Measurements from ENCODE around the gene CD40.
"Not testable (repeated sequence)": the region's sequence is repeated elsewhere in the genome, so short reads cannot be mapped to it uniquely, and the experiment has no call there.

The CD40 gene

DNA sequence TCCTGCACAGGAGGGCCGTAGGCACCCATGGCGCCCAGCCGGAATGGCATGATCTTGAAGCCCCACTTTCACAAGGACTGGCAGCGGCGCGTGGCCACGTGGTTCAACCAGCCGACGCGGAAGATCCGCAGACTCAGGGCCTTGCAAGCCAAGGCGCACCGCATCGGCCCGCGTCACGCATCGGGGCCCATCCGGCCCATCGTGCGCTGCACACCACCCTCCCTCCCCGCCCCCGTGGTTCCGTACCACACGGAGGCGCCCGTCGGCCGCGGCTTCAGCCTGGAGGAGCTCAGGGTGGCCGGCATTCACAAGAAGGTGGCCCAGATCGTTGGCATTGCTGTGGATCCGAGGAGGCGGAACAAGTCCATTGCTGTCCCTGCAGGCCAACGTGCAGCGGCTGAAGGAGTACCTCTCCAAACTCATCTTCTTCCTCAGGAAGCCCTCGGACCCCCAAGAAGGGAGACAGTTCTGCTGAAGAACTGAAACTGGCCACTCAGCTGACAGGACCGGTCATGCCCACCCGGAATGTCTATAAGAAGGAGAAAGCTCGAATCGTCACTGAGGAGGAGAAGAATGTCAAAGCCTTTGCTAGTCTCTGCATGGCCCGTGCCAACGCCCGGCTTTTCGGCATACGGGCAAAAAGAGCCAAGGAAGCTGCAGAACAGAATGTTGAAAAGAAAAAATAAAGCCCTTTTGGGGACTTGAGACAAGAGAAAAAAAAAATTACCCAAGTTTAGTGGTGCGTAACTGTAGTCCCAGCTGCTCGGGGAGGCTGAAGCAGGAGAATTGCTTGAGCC lies 18.4 kb upstream of the CD40 start:
- DNase-seq (ENCODE audit: low spot score): no peak

DNA sequence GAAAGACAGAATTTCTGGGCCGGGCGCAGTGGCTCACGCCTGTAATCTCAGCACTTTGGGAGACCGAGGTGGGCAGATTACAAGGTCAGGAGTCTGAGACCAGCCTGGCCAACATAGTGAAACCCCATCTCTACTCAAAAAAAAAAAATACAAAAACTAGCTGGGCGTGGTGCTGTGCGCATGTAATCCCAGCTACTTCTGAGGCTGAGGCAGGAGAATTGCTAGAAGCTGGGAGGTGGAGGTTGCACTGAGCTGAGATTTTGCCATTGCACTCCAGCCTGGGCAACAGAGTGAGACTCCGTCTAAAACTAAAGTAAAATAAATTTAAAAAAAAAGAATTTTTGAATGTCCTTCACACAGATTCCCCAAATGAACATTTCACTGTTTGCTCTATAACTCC lies 17.7 kb upstream of the CD40 start:
- DNase-seq (ENCODE audit: low spot score): not testable (repeated sequence)

DNA sequence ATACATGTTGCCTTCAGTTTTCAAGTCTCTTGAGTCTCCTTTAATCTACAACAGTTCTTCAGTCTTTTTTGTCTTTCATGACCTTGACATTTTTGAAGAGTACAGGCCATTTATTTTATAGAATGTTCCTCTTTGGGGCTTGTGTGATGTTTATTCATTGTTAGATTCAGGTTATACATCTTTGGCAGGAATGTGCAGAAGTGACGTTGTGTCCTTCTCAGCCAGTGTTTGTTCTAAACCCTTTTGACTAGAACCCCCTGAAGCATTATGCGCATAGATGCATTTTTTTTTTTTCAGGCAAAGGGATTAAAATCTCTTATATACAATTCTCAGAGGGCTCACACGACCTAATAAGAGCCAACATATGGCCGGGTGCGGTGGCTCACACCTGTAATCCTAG lies 17.1 kb upstream of the CD40 start:
- no peak for DNase-seq (ENCODE audit: low spot score)

DNA sequence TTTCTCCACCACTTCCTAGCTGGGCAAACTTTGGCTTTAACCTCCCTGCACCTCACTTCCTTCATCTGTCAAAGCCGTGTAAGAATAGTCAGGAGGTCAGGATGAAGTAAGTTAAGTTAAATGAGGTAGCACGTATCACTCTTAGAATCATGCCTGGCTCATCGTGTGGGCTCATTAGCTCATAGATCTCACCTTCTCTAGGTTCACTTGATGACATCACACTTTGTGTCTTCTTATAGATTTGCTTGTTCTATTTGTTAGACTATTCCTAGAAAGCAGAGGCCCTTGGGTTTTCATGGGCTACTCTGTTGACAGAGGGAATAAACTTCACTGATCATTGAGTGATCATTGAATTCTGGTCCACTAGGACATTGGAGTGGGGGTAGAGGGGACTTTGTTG lies 16.2 kb upstream of the CD40 start:
- DNase-seq (ENCODE audit: low spot score): no peak

DNA sequence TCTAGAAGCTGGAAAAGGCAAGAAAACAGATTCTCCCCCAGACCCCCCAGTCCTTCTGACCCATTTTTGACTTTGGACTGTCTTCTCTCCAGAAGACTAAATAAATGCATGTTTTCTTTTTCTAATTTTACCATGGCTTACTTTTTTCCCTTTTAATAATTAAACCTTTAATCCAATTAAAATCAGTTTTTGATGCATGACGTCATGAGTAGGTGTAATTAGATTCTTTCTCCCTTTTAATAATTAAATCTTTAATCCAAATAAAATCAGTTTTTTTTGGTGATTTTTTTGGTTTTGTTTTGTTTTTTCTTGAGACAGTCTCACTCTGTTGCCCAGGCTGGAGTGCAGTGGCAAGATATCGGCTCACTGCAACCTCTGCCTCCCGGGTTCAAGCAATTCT lies 15.2 kb upstream of the CD40 start:
- no peak for DNase-seq (ENCODE audit: low spot score)

DNA sequence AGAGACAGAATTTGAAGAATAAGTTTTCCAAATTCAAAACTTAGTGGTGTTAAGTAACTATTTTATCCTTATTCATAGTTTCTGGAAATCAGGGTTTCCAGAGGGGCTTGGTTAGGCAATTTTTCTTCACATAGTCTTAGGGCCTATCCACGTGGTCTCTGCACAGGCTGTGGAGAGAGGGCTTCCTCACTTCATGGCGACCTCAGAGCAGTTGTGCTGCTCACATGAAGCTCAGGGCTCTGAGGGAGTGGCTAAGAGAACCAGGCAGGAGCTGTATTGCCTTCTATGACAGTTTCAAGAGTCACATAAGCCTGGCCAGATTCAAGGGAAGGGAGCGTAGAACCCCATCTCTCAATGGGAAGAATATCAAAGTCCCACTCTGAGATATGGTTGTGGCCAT lies 13.9 kb upstream of the CD40 start:
- DNase-seq (ENCODE audit: low spot score): no peak

DNA sequence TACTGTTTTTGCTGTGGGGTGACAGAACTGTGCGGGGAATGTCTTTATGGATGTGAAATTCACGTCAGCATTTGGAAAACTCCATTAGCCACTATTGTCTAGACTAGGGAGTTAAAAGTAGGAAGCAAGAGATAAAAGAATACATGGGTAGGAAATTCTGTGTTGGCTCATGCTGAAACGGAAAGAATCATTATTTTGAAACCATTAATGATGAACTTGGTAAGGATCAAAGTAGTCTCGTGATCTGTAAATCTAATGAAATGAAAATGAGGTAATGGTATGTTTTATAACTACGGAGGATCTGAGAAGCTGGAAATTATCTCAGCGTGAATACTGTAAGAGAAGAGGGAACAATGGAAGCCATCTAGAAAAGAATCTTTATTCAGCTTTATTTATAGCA lies 11.1 kb upstream of the CD40 start:
- no peak for DNase-seq (ENCODE audit: low spot score)

DNA sequence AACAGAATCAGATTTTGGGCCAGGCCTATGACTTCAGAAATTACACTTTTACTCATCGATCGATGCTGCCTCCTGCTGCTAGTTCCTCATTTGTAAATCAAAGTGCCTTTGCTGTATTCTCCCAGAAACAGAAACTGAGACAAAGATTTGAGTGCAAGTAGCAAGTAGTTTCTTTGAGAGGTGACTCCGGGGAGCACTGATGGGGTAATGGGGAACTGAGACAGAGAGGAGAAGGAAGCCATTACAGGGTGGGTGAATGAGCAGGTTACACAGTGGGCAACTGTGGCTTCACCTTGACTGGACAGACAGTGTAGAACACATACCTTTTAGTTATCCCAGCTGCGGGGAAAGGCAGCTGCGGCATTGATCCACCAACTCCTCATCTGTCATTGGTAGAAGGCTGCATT lies 9.7 kb upstream of the CD40 start:
- no peak for DNase-seq (ENCODE audit: low spot score)

DNA sequence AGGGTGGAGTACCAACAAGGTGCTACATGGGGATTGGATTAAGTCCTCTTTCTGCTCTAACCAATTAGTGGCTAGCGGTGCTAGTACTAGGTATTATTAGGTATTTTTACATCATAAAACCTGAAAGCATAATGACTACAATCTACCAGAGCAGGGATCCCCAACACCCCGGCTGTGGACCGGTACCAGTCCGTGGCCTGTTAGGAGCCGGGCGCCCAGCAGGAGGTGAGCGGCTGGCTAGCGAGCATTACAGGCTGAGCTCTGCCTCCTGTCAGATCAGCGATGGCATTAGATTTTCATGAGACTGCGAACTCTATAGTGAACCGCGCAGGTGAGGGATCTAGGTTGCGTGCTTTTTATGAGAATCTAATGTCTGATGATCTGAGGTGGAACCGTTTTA lies 9.1 kb upstream of the CD40 start:
- no peak for DNase-seq (ENCODE audit: low spot score)

DNA sequence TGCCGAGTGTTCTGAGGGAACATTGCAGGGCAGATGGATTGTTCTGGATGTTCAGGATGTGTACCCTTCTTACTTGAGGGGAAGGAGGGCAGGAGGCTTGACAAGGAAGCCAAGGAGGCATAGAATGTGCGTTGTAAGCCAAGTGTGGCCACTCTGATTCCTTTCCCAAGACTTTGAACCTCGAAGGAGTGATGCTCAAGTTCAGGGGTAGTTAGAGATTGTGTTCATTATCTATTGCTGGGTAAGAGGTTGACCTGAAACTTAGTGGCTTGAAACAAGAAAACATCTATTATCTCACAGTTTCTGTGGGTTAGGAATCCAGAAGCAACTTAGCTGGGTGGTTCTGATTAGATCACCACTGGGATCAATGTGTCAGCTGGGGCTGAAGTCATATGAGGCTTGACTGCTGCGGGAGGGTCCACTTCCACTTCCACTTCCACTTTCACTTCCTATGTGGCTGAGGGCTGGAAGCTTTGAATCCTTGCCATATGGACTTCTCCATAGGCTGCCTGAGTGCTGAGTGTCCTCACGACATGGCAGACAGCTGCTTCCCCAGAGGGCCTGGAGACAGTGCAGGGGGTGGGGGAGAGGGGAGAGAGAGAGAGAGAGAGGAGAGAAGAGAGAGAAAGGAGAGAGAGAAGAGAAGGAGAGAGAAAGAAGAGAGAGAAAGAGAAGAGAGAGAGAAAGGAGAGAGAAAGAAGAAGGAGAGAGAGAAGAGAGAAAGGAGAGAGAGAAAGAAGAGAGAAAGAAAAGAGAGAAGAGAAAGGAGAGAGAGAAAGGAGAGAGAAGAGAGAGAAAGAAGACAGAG lies 6.9 kb upstream of the CD40 start:
- no peak for DNase-seq (ENCODE audit: low spot score)

DNA sequence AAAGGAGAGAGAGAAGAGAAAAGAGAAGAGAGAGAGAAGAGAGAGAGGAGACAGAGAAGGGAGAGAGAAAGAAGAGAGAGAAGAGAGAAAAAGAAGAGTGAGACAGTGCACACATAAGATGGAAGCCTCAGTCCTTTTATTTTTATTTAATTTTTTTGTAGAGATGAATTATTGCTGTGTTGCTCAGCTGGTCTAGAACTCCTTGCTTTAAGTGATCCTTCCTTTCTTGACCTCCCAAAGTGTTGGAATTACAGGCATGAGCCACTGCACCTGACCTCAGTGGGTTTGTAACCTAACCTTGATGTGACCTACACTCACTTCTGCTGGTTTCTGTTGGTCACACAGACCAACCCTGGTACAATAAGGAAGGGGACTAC lies 6.3 kb upstream of the CD40 start:
- no peak for DNase-seq (ENCODE audit: low spot score)

DNA sequence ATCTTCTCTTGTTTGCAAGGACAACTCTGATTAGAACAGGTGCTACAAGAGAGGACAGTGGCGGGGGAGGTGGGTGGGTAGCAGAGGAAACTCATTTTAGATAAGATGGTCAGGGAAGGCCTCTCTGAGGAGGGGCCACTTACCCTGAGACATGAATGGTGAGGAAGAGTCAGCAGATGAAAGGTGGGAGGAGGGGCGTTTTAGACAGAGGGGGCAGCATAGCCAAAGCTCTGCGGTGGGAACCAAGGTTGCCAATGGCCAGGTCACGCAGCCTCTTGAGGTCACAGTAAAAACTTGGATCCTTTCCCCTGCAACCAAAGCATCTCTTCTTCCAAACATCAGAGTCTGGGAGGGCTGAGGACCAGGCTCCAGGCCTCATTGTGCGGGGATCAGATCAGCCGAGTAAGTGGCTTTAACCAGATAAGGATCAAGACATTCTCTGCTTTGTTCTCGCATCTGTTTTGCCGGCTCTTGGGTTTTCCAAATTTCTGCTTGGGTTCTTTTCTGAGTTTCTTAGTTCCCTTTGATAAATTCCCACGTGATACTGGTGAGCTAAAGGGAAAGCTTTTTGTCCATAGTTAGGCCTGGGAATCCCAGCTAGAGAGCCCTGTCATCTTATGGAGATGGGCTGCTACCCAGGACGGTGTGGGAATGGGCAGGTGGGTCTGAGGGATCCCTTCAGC lies 5.5 kb upstream of the CD40 start:
- DNase-seq (ENCODE audit: low spot score): no peak

DNA sequence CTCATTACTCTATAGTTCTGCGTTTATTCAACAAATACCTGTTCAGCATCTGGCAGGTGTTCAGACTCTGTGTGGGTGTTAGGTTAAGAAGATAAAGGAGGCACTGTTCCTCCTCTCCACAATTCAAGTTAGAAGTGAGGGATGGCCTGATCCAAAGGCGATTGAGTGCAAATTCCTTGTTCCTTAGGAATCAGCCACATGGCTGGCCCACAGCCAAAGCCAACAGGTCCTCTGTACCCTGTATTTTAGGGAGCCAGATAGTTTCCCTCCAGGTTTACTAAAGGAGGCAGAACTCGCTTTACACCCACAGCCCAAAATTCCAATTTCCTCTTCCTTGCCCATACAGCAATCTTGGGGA lies 5.0 kb upstream of the CD40 start:
- DNase-seq (ENCODE audit: low spot score): no peak

DNA sequence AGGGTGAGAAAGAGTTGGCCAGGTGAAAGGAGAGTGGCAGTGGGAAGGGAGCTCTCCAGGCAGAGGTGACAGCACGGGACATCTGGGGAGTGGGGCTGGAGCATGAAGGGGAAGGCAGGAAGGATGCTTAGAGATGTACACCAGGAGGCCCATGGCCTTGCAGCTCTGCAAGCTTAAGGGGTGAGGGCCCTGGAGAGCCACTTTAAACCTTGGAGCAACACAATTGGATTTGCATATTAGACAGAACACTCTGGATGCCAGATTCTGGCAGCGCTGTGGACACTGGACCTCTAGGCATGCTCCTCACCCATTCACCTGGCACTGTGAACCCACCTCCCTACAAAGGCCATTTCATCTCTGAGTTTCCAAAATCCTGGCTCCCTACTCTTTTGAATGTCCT lies 3.7 kb upstream of the CD40 start:
- no peak for DNase-seq (ENCODE audit: low spot score)

DNA sequence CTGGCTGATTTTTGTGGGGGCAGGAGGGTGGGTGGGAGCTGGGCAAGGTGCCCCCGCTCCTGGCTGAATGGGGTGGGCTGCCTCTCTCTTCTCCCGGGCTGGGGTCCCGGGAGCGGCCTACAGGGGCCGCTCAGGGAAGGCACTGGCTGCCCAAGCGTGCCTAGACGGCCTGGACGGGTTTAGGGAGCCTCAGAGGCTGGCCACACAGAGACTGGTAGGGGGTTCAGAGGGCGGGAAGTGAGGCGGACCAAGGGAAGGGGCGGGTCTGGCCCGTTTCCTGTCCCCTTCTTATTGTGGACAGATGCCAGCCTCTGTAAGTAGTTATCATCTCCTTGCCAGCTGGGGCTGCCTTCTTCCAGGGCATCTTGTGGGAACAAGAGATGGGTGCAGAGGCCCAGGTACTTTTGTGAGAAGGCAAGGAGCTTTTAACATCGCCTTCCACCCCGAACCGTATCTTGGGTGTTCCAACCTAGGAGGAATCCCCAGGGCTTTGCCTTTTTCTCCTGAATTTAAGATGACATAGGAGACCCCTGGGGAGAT lies 437 bp downstream of the CD40 start:
- DNase-seq (ENCODE audit: low spot score): no peak

DNA sequence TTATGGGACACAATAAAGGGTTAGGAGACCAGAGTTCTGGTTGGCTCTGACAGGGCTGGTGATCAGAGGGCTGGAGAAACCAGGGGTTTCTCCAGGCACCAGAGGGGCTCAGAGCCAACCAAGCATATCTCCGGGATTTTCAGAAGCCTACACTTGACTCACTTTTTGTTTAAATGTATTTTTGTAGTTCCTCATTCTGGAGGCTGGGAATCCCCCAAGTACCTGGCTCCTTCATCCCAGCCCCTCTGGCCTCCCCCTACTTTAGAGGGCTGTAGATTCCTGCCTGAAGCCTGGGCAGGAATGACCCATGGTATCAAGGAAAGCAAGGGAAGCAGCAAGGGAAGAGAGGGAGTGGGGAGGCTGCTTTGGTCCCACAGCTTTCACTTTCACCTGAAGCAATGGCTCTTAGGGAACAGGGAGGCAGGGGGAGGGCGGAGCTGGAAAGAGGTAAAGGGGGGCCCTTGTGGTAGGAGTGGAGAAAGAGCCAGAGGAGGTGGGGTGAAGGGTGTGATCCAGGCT lies 973 bp downstream of the CD40 start:
- no peak for DNase-seq (ENCODE audit: low spot score)

DNA sequence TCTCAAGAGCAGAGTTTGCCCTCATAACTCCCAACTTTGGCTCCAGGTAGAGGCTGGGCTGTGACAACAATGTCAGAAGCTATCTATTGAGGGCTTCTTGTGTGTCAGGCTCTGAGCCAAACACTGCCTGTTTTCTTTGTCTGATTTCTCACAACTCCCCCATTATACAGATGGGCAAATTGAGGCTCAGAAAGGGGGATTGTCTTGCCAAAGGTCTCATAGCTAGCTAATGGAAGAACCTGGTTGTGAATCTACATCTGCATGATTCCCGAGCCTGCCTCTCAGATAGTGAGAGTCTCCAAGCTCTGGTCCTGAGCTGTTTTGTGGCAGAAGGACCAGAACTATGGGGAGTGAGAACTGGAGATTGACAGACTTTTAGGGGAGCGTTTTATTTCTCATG lies 1.4 kb downstream of the CD40 start:
- no peak for DNase-seq (ENCODE audit: low spot score)

DNA sequence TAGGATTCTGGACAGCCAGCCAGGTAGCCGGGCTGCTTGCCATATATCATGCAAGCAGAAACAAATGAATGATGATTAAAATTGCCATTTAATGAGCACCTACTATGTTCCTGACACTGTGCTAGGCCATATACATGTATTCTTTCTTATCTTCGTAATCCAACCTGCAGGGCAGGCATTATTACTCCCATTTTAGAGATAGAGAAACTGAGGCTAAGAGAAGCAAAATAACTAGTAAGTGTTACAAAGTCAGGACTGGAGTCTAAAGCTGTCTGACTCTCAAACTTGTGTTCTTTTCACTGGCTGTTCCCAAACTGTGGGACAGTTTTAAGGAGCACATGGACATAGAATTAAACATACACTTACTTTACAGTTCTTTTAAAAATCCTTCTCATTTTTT lies 2.0 kb downstream of the CD40 start:
- DNase-seq (ENCODE audit: low spot score): no peak

DNA sequence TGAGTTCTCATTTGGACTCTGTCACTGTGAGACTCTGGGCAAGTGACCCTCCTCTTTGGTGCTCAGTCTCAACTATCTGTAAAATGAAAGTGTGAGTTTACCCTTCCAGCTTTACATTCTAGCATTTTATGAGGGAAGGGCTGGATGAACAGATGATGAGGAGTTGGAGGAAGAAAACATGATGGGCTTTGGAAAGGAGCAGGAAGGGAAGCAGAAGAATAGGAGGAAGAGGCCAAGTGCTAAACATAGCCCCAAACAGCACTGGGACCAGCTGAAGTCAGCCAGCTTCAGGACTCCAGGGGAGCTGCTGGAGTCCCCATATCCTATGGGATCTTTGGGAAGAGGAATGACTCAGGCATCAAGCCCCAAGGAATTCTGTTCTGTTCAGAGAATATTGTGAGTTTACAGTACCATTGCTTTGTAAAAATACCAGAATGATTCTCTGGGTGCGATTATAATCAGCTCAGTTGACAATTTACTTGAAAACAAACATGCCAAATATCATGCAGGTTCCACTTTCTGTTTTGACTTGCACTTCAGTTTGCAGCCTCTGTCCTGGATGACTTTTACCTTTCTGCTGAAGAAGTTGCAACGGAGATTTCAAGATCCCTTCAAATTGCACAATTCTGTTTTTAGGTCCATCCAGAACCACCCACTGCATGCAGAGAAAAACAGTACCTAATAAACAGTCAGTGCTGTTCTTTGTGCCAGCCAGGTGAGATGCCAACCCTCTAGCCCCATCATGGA lies 3.2 kb downstream of the CD40 start:
- DNase-seq (ENCODE audit: low spot score): no peak

DNA sequence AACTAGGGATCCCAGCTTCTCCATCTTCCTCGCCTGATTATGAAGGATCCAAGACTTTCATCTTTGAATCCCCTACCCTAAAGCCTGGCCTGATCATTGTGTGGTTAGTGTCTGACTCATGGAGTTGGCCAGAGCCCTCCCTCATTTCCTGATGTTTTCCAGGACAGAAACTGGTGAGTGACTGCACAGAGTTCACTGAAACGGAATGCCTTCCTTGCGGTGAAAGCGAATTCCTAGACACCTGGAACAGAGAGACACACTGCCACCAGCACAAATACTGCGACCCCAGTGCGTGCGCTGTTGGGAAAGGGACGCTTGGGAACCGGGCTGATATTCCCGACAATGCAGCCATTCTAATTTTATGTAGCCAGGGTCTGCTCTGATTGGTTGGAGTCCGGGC lies 4.0 kb downstream of the CD40 start:
- DNase-seq (ENCODE audit: low spot score): peak; percentile 47

DNA sequence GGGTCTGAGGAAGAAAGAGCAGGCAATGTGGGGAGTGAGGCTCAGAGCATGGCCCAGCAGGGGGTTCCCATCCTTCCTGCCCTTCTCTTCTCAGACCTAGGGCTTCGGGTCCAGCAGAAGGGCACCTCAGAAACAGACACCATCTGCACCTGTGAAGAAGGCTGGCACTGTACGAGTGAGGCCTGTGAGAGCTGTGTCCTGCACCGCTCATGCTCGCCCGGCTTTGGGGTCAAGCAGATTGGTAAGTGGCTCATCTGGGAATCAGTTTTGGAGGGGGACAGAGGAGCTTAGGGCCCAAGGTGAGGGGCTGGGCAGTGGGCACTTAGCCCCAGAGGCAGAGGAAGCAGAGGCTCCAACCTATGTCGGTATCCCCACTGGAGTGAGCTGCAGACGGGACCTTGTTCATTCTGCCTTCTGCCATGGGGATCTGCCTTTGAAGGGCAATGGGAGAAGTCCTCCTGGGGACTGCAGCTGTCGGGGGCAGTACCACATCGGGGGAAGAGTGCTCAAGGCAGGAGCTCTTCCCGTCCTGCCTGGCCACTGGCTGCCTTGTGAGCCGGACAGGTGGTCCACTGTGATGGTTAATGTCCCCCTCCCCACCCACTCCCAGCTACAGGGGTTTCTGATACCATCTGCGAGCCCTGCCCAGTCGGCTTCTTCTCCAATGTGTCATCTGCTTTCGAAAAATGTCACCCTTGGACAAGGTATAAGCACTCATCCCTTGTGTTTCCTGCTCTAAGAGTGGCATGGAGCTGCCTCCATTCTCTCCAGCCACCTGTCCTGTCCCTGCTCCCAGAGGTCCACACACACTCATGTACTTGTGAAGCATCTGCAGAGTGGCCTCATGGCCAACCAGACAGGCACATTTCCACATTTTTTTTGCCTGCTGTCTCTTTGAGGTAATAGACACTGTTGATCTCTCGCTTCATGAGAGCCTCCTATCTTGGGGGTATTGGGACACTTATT lies 4.7 kb downstream of the CD40 start:
- no peak for DNase-seq (ENCODE audit: low spot score)
